ENCODE measurements around the gene ALPK1.

ALPK1 gene

GRCh38 chr4:112328734-112329130 is 31.6 kb downstream of the ALPK1 start:
- no peak for DNase-seq (ENCODE audit: low read depth)

GRCh38 chr4:112329672-112330375 is 32.7 kb downstream of the ALPK1 start:
- no peak for DNase-seq (ENCODE audit: low read depth)

GRCh38 chr4:112330921-112331320 is 33.8 kb downstream of the ALPK1 start:
- DNase-seq (ENCODE audit: low read depth): no peak

GRCh38 chr4:112332398-112332797 is 35.2 kb downstream of the ALPK1 start:
- DNase-seq (ENCODE audit: low read depth): no peak

- DNase-seq (ENCODE audit: low read depth): no peak
These were observed 42.9 kb downstream of the ALPK1 start for GRCh38 chr4:112340023-112340422.

GRCh38 chr4:112341033-112341432 is 43.9 kb downstream of the ALPK1 start:
- DNase-seq (ENCODE audit: low read depth): no peak

- no peak for DNase-seq (ENCODE audit: low read depth)
These were observed 46.3 kb downstream of the ALPK1 start for GRCh38 chr4:112343330-112344080.

- peak; percentile 76 for DNase-seq (ENCODE audit: low read depth)
These were observed 51.5 kb downstream of the ALPK1 start for GRCh38 chr4:112348488-112349158.

GRCh38 chr4:112352736-112353135 is 55.6 kb downstream of the ALPK1 start:
- DNase-seq (ENCODE audit: low read depth): no peak

GRCh38 chr4:112355662-112356061 is 58.5 kb downstream of the ALPK1 start:
- DNase-seq (ENCODE audit: low read depth): no peak

GRCh38 chr4:112357453-112357852 is 60.3 kb downstream of the ALPK1 start:
- no peak for DNase-seq (ENCODE audit: low read depth)

- DNase-seq (ENCODE audit: low read depth): no peak
These were observed 60.7 kb downstream of the ALPK1 start for GRCh38 chr4:112357897-112358296.

GRCh38 chr4:112358415-112358814 is 61.2 kb downstream of the ALPK1 start:
- DNase-seq (ENCODE audit: low read depth): no peak

GRCh38 chr4:112358952-112359749 is 62.0 kb downstream of the ALPK1 start:
- no peak for DNase-seq (ENCODE audit: low read depth)

GRCh38 chr4:112361181-112361791 is 64.1 kb downstream of the ALPK1 start:
- DNase-seq (ENCODE audit: low read depth): no peak

- DNase-seq (ENCODE audit: low read depth): no peak
These were observed 73.3 kb downstream of the ALPK1 start for GRCh38 chr4:112370466-112370865.

GRCh38 chr4:112371361-112371760 is 74.2 kb downstream of the ALPK1 start:
- no peak for DNase-seq (ENCODE audit: low read depth)

- no peak for DNase-seq (ENCODE audit: low read depth)
These were observed 77.7 kb downstream of the ALPK1 start for GRCh38 chr4:112374850-112375249.

- DNase-seq (ENCODE audit: low read depth): no peak
These were observed 80.0 kb downstream of the ALPK1 start for GRCh38 chr4:112377171-112377570.

- DNase-seq (ENCODE audit: low read depth): no peak
These were observed 80.5 kb downstream of the ALPK1 start for GRCh38 chr4:112377594-112378242.

GRCh38 chr4:112378243-112378620 is 81.1 kb downstream of the ALPK1 start:
- DNase-seq (ENCODE audit: low read depth): no peak
